GM12891 (cell line): Measurements from ENCODE around the gene PRKCA.

ENCODE experiments used
- DNase-seq: peaks from one replicate; pipeline ENCODE4 v3.0.0; 2011; ENCODE audit warnings: low spot score; ENCODE audit not compliant: insufficient read length
- FAIRE-seq: peaks from 2 replicates; lab custom pipeline; 2011; peaks lifted over from hg19 to GRCh38; lab: Jason Lieb, UNC
- PAX5 ChIP-seq: IDR thresholded peaks from 2 replicates; pipeline ENCODE4 v1.6.1; 2011; ENCODE audit warnings: low read length, moderate library complexity, mild to moderate bottlenecking; ENCODE audit not compliant: insufficient read depth, severe bottlenecking
- POLR2A ChIP-seq: IDR thresholded peaks from 2 replicates; pipeline ENCODE4 v1.6.1; 2011; ENCODE audit warnings: low read depth, low read length, control low read depth
- POLR2AphosphoS5 ChIP-seq: IDR thresholded peaks from 2 replicates; pipeline ENCODE4 v1.6.1; 2011; ENCODE audit warnings: low read depth, low read length, control low read depth
- POU2F2 ChIP-seq: IDR thresholded peaks from 2 replicates; pipeline ENCODE4 v1.6.1; 2011; ENCODE audit warnings: low read depth, mild to moderate bottlenecking, control low read depth, low read length, moderate library complexity
- SPI1 ChIP-seq: IDR thresholded peaks from 2 replicates; pipeline ENCODE4 v1.6.1; 2011; ENCODE audit warnings: low read depth, low read length, control low read depth
- TAF1 ChIP-seq: IDR thresholded peaks from 2 replicates; pipeline ENCODE4 v1.6.1; 2011; ENCODE audit warnings: low read depth, low read length, control low read depth

The PRKCA gene

DNA sequence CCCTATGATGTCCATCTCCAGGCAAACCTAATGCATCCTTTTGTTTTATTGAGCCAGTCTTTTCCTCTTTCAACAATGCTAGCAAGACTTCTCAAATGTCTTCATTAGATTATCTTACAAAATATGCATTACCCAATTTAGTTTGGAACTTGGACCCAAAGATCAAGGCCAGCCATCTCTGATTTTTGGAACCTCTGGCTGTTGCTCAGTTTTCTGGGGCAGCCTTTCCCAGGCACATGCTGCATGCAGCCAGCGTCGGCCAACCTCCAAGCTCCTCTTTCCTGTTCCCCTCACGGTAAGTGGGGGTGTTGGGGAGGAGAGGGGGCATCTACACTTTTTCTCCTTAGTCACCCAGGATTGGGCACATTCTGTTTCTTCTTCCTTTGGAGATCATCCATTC is 189.3 kb downstream of the PRKCA start:
- DNase-seq, result no peak
- TF ChIP-seq POLR2AphosphoS5 (no peak), POU2F2 (no peak), POLR2A (no peak), SPI1 (no peak), TAF1 (no peak), PAX5 (no peak)
- FAIRE-seq, result no peak

DNA sequence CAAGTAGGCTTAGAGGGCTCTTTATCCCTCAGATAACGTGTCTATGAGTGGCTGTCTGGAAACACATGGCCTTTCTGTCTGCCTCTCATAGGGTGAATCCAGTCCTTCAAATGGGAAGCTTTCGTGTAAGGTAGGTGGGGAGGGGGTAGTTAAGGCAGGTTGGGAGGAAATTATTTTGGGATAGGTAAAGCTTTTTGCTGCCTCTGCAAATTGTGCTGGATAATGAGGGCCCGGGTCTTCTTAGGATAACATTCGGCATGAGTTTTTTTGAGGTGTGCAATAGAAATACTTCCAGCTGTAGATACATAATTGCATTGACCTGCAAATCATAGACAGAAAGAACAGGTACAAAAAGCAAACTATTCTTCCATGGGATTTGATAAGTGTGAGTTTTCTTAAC is 189.7 kb downstream of the PRKCA start:
- FAIRE-seq, result no peak
- TF ChIP-seq PAX5, result no peak
- TF ChIP-seq POLR2AphosphoS5, result no peak
- no peak for TF ChIP-seq POU2F2
- TF ChIP-seq POLR2A, result no peak

DNA sequence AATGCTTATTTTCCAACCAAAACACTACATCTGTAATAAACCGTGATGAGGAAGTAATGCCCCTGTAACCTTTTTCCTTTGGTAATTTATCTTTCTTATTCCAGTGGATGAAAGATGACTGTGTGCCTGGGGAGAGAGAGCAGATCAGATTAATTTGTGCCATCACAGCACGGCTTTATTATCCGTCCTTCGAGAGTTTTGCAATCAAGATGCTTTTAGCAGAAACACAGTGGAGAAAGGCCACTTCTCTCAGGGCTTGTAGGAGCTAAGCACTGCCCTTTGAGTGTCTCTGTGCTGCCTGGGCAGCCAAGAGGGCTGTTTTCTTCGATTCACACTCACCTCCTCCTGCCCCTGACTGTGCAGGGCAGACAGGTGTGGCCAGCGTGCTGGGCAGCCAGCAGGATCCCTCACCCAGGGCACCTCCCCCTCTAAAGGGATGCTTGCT is 190.2 kb downstream of the PRKCA start:
- FAIRE-seq (no peak), DNase-seq (no peak)
- TF ChIP-seq POLR2AphosphoS5 (no peak), SPI1 (no peak), POU2F2 (no peak), POLR2A (no peak), PAX5 (no peak), TAF1 (no peak)

More for the DNA sequence above, 189.7 kb downstream of the PRKCA start:
- no peak for DNase-seq

- TF ChIP-seq TAF1 (no peak), POLR2AphosphoS5 (no peak), POU2F2 (no peak), SPI1 (no peak), POLR2A (no peak), PAX5 (no peak)
- FAIRE-seq, result no peak
Measured at GRCh38 chr17:66493283-66494019, 191.0 kb downstream of the PRKCA start.

DNA sequence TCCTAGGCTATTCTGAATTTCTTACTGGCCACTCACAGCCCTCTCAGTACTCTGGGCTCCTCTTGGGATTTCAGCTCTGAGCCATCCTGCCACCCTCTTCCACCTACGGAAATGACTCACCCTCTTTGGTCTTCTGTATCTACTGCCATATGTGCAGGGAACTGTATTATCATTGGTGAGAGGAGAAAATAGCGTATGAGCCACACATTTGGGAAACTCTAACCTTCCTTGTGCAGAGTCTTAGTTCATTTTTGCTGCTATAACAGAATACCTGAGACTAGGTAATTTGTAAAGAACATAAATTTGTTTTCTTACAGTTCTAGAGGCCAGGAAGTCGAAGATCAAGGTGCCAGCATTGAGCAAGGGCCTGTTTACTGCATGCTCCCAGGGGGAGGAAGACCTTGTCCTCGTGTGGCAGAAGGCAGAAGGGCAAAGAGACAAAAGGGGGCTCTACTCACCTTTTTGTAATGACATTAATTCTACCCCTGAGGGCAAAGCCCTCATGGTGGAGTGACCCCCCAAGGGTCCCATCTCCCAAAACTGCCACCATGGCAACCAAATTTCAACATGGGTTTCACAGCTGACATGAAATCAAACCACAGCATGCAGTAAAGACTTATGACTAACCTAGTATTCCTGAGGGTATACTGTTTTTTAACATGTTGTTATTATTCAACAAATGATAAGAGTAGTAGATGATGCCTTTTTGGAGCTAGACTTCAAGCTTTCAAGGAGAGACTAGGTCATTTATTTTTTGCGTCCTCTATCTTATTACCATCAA is 191.8 kb downstream of the PRKCA start:
- no peak for DNase-seq
- no peak for FAIRE-seq
- no peak for TF ChIP-seq POU2F2
- TF ChIP-seq PAX5, result no peak
- no peak for TF ChIP-seq SPI1
- no peak for TF ChIP-seq POLR2AphosphoS5
- TF ChIP-seq POLR2A, result no peak
- no peak for TF ChIP-seq TAF1

More at GRCh38 chr17:66493283-66494019, 191.0 kb downstream of the PRKCA start:
- DNase-seq, result no peak

DNA sequence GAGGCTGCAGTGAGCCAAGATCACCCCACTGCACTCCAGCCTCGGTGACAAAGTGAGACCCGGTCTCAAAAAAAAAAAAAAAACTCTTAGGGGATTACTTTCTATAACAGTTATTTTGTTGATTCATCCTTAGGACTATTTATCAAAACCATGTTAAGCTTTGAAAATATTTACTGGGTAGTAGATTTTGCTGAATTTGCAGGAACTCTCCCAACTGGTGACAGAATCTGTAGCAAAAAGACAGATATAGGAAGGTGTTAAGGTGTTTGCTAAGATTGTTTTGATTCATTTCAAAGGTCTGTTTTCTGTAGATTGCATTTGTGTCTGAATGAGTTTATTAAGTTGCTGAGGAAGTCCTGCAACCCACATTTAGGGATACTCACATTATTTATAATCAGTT is 192.6 kb downstream of the PRKCA start:
- FAIRE-seq (no peak), DNase-seq (no peak)
- no peak for TF ChIP-seq SPI1
- no peak for TF ChIP-seq TAF1
- TF ChIP-seq POU2F2, result no peak
- no peak for TF ChIP-seq PAX5
- no peak for TF ChIP-seq POLR2AphosphoS5
- TF ChIP-seq POLR2A, result no peak

- no peak for DNase-seq
Measured at GRCh38 chr17:66496306-66496705, 193.9 kb downstream of the PRKCA start.

DNA sequence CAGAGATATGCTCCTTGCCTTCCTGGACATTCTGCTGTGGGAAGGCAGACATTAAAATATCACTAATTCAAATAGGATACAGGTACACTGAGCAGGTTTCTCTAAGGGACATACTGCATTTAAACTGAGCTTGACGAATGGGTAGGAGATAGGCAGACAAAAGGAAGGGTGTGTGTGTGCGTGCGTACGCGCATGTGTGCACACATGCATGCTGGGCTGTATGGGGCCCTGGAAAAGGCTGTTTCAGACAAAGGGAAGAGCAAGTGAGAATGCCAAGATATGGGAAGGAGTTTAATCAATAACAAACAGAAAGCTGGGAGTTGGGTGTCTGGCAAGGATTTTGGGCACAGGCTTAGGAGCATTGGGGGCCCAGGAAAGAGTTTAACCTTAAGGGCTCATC is 196.2 kb downstream of the PRKCA start:
- TF ChIP-seq POLR2A (no peak), SPI1 (no peak), POLR2AphosphoS5 (no peak)
- FAIRE-seq (no peak), DNase-seq (no peak)

More at GRCh38 chr17:66496306-66496705, 193.9 kb downstream of the PRKCA start:
- TF ChIP-seq POLR2A (no peak), PAX5 (no peak)
- no peak for FAIRE-seq

GRCh38 chr17:66506641-66507040 is 204.2 kb downstream of the PRKCA start:
- DNase-seq, result no peak
- FAIRE-seq, result no peak
- TF ChIP-seq POLR2A (no peak), PAX5 (no peak), SPI1 (no peak), POU2F2 (no peak), TAF1 (no peak), POLR2AphosphoS5 (no peak)
